H1 (cell line): ENCODE results near the gene GAS2L1. TPM values are rescaled to one million over a fixed set of nuclear protein-coding genes. Genes with fewer than 3 reads are reported as not detected.

ENCODE experiments used
- CTCF ChIA-PET: fragments of 300-600 bp; sonication (Branson Sonifier 250); formaldehyde crosslinking; loops from one replicate; lab custom pipeline; 2021; ENCODE audit not compliant: partially characterized antibody; lab: Charles Lee
- POLR2A ChIA-PET: fragments of 300-600 bp; sonication (Branson Sonifier 250); formaldehyde crosslinking; loops from one replicate; lab custom pipeline; 2021; ENCODE audit warnings: inconsistent platforms; ENCODE audit not compliant: partially characterized antibody; lab: Charles Lee
- DNase-seq, 2 experiments: peaks; one replicate each; pipeline versions ENCODE4 v3.0.0 to v3.0.0-alpha.2; 2010 to 2022; ENCODE audit warnings: low spot score in 2 of 2, low read depth in 1 of 2, mixed read lengths in 1 of 2
- FAIRE-seq: peaks from 2 replicates; lab custom pipeline; 2011; peaks lifted over from hg19 to GRCh38; lab: Jason Lieb, UNC
- H2AFZ ChIP-seq: 2 replicates; pipeline ENCODE4 v1.8.1; 2012; ENCODE audit warnings: low read length, inconsistent platforms
- H2AK5ac ChIP-seq: 2 replicates; pipeline ENCODE4 v1.6.1; 2013; ENCODE audit warnings: low read depth, low read length
- H2BK120ac ChIP-seq: replicated peaks from 2 replicates; pipeline ENCODE3; 2013; ENCODE audit warnings: low read depth, low read length, inconsistent platforms
- H2BK12ac ChIP-seq: 2 replicates; pipeline ENCODE4 v1.6.1; 2013; ENCODE audit warnings: low read depth, low read length
- H2BK15ac ChIP-seq: 2 replicates; pipeline ENCODE4 v1.6.1; 2013; ENCODE audit warnings: low read length
- H2BK20ac ChIP-seq: 2 replicates; pipeline ENCODE4 v1.6.1; 2013; ENCODE audit warnings: low read length
- H2BK5ac ChIP-seq: 2 replicates; pipeline ENCODE4 v1.6.1; 2013; ENCODE audit warnings: low read depth, low read length
- H3K14ac ChIP-seq: 2 replicates; pipeline ENCODE4 v1.6.1; 2013; ENCODE audit warnings: inconsistent platforms; ENCODE audit not compliant: insufficient read length
- H3K18ac ChIP-seq: 2 replicates; pipeline ENCODE4 v1.6.1; 2013; ENCODE audit warnings: low read length; ENCODE audit errors: extremely low read depth
- H3K23ac ChIP-seq: 2 replicates; pipeline ENCODE4 v1.6.1; 2013; ENCODE audit warnings: inconsistent platforms; ENCODE audit not compliant: insufficient read length
- H3K23me2 ChIP-seq: 2 replicates; pipeline ENCODE4 v1.6.1; 2013; ENCODE audit warnings: low read depth, low read length
- H3K27ac ChIP-seq: 2 replicates; pipeline ENCODE4 v1.6.1; 2011; ENCODE audit warnings: low read depth, low read length, inconsistent platforms
- H3K27me3 ChIP-seq, 4 experiments: replicated peaks in 1 of 4; 1 replicate in 1 of 4; 2 replicates in 3 of 4; pipeline versions ENCODE4 v1.6.1 to v1.8.1; 2011 to 2013; ENCODE audit warnings: low read length in 3 of 4, mild to moderate bottlenecking in 3 of 4, inconsistent platforms in 2 of 4, mixed read lengths in 2 of 4, moderate library complexity in 1 of 4; ENCODE audit not compliant: control insufficient read depth in 3 of 4, insufficient read depth in 3 of 4; ENCODE audit errors: extremely low read depth in 1 of 4
- H3K36me3 ChIP-seq, 4 experiments: 2 replicates each; pipeline versions ENCODE4 v1.6.1 to v1.8.1; 2011 to 2013; ENCODE audit warnings: mild to moderate bottlenecking in 4 of 4, low read length in 3 of 4, moderate library complexity in 2 of 4, control low read depth in 1 of 4, inconsistent platforms in 1 of 4; ENCODE audit not compliant: insufficient read depth in 4 of 4, control insufficient read depth in 2 of 4
- H3K4ac ChIP-seq: replicated peaks from 2 replicates; pipeline ENCODE3; 2013; ENCODE audit warnings: low read length, low read depth, mixed read lengths, inconsistent platforms; ENCODE audit not compliant: insufficient read length
- H3K4me1 ChIP-seq, 4 experiments: replicated peaks in 1 of 4; 1 replicate in 1 of 4; 2 replicates in 3 of 4; pipeline versions ENCODE4 v1.6.1 to v1.8.1; 2011 to 2013; ENCODE audit warnings: low read length in 3 of 4, inconsistent platforms in 2 of 4, mixed read lengths in 1 of 4; ENCODE audit not compliant: insufficient read depth in 4 of 4, control insufficient read depth in 3 of 4
- H3K4me2 ChIP-seq, 2 experiments: 2 replicates each; pipeline versions ENCODE4 v1.6.1 to v1.8.1; 2011 to 2013; ENCODE audit warnings: low read depth in 2 of 2, low read length in 2 of 2, control low read depth in 1 of 2, inconsistent platforms in 1 of 2, mild to moderate bottlenecking in 1 of 2; ENCODE audit not compliant: insufficient read depth in 1 of 2
- H3K4me3 ChIP-seq, 4 experiments: fragments of 200-600, 300-600 bp in 1 of 4; sonication (generic), shearing (Covaris generic), sonication (Bioruptor Twin) in 1 of 4; 2 replicates each; pipeline versions ENCODE4 v1.5.1 to v1.8.1; 2011 to 2016; ENCODE audit warnings: low read length in 4 of 4, low read depth in 3 of 4, control low read depth in 2 of 4, inconsistent platforms in 2 of 4, mild to moderate bottlenecking in 2 of 4, mixed read lengths in 1 of 4, moderate library complexity in 1 of 4; ENCODE audit not compliant: insufficient read depth in 2 of 4; ENCODE audit errors: extremely low read depth in 1 of 4
- H3K56ac ChIP-seq: replicated peaks from 2 replicates; pipeline ENCODE3; 2013; ENCODE audit warnings: low read depth, mild to moderate bottlenecking, mixed read lengths, low read length, inconsistent platforms; ENCODE audit not compliant: insufficient read length
- H3K79me1 ChIP-seq: 2 replicates; pipeline ENCODE4 v1.6.1; 2013; ENCODE audit warnings: low read depth, low read length, control low read depth
- H3K79me2 ChIP-seq, 2 experiments: 2 replicates each; pipeline versions ENCODE4 v1.6.1 to v1.8.1; 2012 to 2013; ENCODE audit warnings: low read length in 2 of 2, mild to moderate bottlenecking in 2 of 2, inconsistent platforms in 1 of 2; ENCODE audit not compliant: insufficient read depth in 2 of 2, control insufficient read depth in 1 of 2
- H3K9ac ChIP-seq, 4 experiments: replicated peaks in 1 of 4; 1 replicate in 1 of 4; 2 replicates in 3 of 4; pipeline versions ENCODE4 v1.6.1 to v1.8.1; 2011 to 2013; ENCODE audit warnings: low read depth in 3 of 4, low read length in 3 of 4, control low read depth in 2 of 4, mild to moderate bottlenecking in 2 of 4, moderate library complexity in 2 of 4, inconsistent platforms in 1 of 4; ENCODE audit errors: extremely low read depth in 1 of 4
- H3K9me3 ChIP-seq, 2 experiments: 2 replicates each; pipeline versions ENCODE4 v1.6.1 to v1.8.1; 2012 to 2013; ENCODE audit warnings: mild to moderate bottlenecking in 2 of 2, moderate library complexity in 2 of 2, control low read depth in 1 of 2, inconsistent platforms in 1 of 2, low read depth in 1 of 2, low read length in 1 of 2, mixed read lengths in 1 of 2; ENCODE audit not compliant: insufficient read depth in 2 of 2
- H4K20me1 ChIP-seq, 2 experiments: replicated peaks in 1 of 2; 2 replicates each; pipeline versions ENCODE3 to v1.8.1; 2011 to 2013; ENCODE audit warnings: inconsistent platforms in 2 of 2, low read length in 2 of 2, mild to moderate bottlenecking in 1 of 2; ENCODE audit not compliant: insufficient read depth in 2 of 2, control insufficient read depth in 1 of 2
- H4K5ac ChIP-seq: 2 replicates; pipeline ENCODE4 v1.6.1; 2013; ENCODE audit warnings: low read length, low read depth, mixed read lengths, inconsistent platforms; ENCODE audit not compliant: insufficient read length
- H4K8ac ChIP-seq: 2 replicates; pipeline ENCODE4 v1.8.0; 2013; ENCODE audit warnings: mild to moderate bottlenecking, moderate library complexity, low read length, inconsistent platforms; ENCODE audit not compliant: insufficient read depth; ENCODE audit errors: extremely low read depth
- H4K91ac ChIP-seq: replicated peaks from 2 replicates; pipeline ENCODE3; 2013; ENCODE audit warnings: low read length, mixed read lengths, inconsistent platforms; ENCODE audit not compliant: insufficient read length
- BCL11A ChIP-seq, 2 experiments: IDR thresholded peaks; one replicate each; pipeline ENCODE4 v1.6.1; 2011; ENCODE audit warnings: low read depth in 2 of 2, low read length in 2 of 2, mild to moderate bottlenecking in 2 of 2
- EP300 ChIP-seq, 2 experiments: IDR thresholded peaks; 1 replicate in 1 of 2; 2 replicates in 1 of 2; pipeline ENCODE4 v1.6.1; 2011 to 2012; ENCODE audit warnings: low read depth in 2 of 2, low read length in 2 of 2, mild to moderate bottlenecking in 2 of 2, borderline replicate concordance in 1 of 2, inconsistent platforms in 1 of 2, moderate library complexity in 1 of 2
- JUND ChIP-seq: IDR thresholded peaks from 2 replicates; pipeline ENCODE4 v1.6.1; 2011; ENCODE audit warnings: mild to moderate bottlenecking, improper control_type of control experiment, low read length
- POLR2A ChIP-seq, 2 experiments: IDR thresholded peaks; 1 replicate in 1 of 2; 2 replicates in 1 of 2; pipeline ENCODE4 v1.6.1; 2011; ENCODE audit warnings: low read depth in 2 of 2, low read length in 2 of 2, mild to moderate bottlenecking in 2 of 2; ENCODE audit errors: control extremely low read depth in 1 of 2
- YY1 ChIP-seq: IDR thresholded peaks from 2 replicates; pipeline ENCODE4 v1.6.1; 2011; ENCODE audit warnings: low read depth, mild to moderate bottlenecking, low read length
- ZNF274 ChIP-seq: IDR thresholded peaks from 2 replicates; pipeline ENCODE4 v1.7.0; 2012; ENCODE audit warnings: low read length, borderline replicate concordance; ENCODE audit errors: extremely low read depth
- WGBS, 2 experiments: shearing (Covaris generic) in 1 of 2; methylation state at CpG; one replicate each; pipeline versions ENCODE4 v1.1.6 to v1.1.7; 2013 to 2015; ENCODE audit warnings: low lambda C conversion rate in 2 of 2, mixed read lengths in 2 of 2, inconsistent platforms in 1 of 2, low coverage in 1 of 2, missing lambda C conversion rate in 1 of 2; ENCODE audit not compliant: insufficient replicate concordance in 2 of 2, insufficient coverage in 1 of 2, insufficient read length in 1 of 2; ENCODE audit errors: extremely low coverage in 1 of 2, missing lambda C conversion rate in 1 of 2; 5-methylcytosine and 5-hydroxymethylcytosine counted together
- polyA plus RNA-seq, 7 experiments: library from polyadenylated mRNA; depleted of rRNA in 3 of 7; stranded (reverse) in 5 of 7; unstranded in 2 of 7; fragments of >200 nt in 5 of 7; fragments of 200-250 nt in 2 of 7; gene quantifications; 1 replicate in 5 of 7; 2 replicates in 1 of 7; 4 replicates in 1 of 7; pipeline versions ENCODE4 v1.2.1 to v1.2.3, GENCODE V29; 2011 to 2013; ENCODE audit warnings: missing spikeins in 2 of 7, mixed read lengths in 2 of 7
- total RNA-seq: library from RNA; stranded (reverse); fragmentation: NEBNext Ultra II Directional; extraction: Animal tissue kit (Norgen Biotek cat#: 25700); gene quantifications from 2 replicates; pipeline ENCODE4 v1.2.1, GENCODE V29; 2021

The GAS2L1 gene
- total and polyA plus RNA-seq, 2 of the 8 experiments (the other 6 are each of a cell fraction or from before 2014, with no cell fraction given), result 3.6 to 10.1 TPM

DNA sequence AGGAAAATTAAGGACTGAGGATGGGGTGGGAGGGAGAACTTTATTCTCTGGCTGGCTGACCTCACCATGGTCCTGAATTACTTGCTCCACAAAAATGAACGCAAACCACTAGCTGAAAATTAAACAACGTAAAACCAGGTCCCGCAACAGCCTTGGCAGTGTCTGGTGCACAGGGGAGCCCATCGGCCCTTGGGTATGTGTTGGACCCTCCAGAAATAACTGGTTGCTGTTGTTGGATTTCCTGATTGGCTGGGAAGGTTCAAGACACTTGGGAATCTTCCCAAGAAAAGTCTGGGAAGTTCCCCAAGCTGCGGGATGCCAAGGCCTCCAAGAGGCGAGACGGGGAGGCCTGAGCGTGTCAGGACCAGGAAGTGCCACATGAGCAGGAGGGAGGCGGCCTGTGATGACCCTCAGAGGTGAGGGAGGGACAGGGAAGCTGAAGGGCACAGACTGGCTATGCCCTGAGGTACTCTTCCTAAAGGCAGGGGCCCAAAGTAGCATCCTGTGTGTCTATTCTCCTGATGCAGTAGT lies 19.4 kb downstream of the GAS2L1 start:
- Histone ChIP-seq H3K9me3 (no peaks in the 10 kb centered on the region), H3K36me3 (peaks cover 4 to 11% (median 5%) of the 10 kb centered on the region in 4 experiments; a peak in 6 of 8 replicates), H2BK120ac (no peak overlapping the region), H3K4me1 (no peaks in the 10 kb centered on the region), H3K23ac (no peak overlapping the region), H2BK12ac (no peak overlapping the region), H3K79me1 (no peaks in the 10 kb centered on the region), H4K5ac (no peak overlapping the region), H3K27me3 (no peaks in the 10 kb centered on the region), H3K4me3 (no peak overlapping the region), H3K18ac (no peak overlapping the region), H3K4ac (no peak overlapping the region), H4K8ac (no peak overlapping the region), H3K14ac (no peak overlapping the region), H3K56ac (no peak overlapping the region), H3K9ac (no peak overlapping the region), H2AK5ac (no peak overlapping the region), H3K4me2 (no peak overlapping the region), H2BK15ac (no peak overlapping the region), H3K23me2 (no peaks in the 10 kb centered on the region), H2BK20ac (no peak overlapping the region), H3K79me2 (no peaks in the 10 kb centered on the region), H2BK5ac (no peak overlapping the region), H4K91ac (no peak overlapping the region), H4K20me1 (peaks cover 0 to 5% of the 10 kb centered on the region in 2 experiments), H2AFZ (no peak overlapping the region), H3K27ac (no peak overlapping the region)
- ChIA-PET POLR2A (interaction anchor here (0.8 to 1.6 kb wide), 8 partner anchors 10 to 1031 kb away, joined by 3 to 4 read pairs (median 3); partner anchors contain the start of genes CCDC157, EWSR1, GAS2L1 and RASL10A), CTCF (interaction anchor here (1.0 to 1.7 kb wide), 4 partner anchors 13 to 29 kb away, joined by 3 to 13 read pairs (median 4); no protein-coding TSS in a partner anchor)
- FAIRE-seq, result no peak
- DNase-seq, result no peak
- WGBS, 2 experiments, result 89% methylated on average over 9 of the region's 9 CpGs; no CpG with 5 or more reads in 1 of the 2 experiments
- TF ChIP-seq EP300 (IDR thresholded peaks at IDR 0.05; ENCODE audit: borderline replicate concordance in 1 of 2, low read depth in 2 of 2, low read length in 2 of 2) (no peak), ZNF274 (no peak), YY1 (no peak), JUND (no peak), BCL11A (IDR thresholded peaks at IDR 0.05; ENCODE audit: low read depth in 2 of 2, low read length in 2 of 2) (no peak), POLR2A (IDR thresholded peaks at IDR 0.05; ENCODE audit: control extremely low read depth in 1 of 2, low read depth in 2 of 2, low read length in 2 of 2) (no peak)
